Cardiac muscle cell (in vitro differentiated cells and primary cell): ENCODE results near the gene EPB41L2. TPM values are rescaled to one million over a fixed set of nuclear protein-coding genes. Genes with fewer than 3 reads are reported as not detected.
"Not testable (repeated sequence)": the region's sequence is repeated elsewhere in the genome, so short reads cannot be mapped to it uniquely, and the experiment has no call there.

ENCODE experiments used
- DNase-seq, 2 donors: peaks; one replicate each; pipeline versions ENCODE4 v3.0.0 to v3.0.0-alpha.2; 2010 to 2017; ENCODE audit warnings: low read depth in 1 of 2, low spot score in 1 of 2
- H3K27ac ChIP-seq: fragments of 200-600 bp; sonication (generic); 2 replicates; pipeline ENCODE4 v1.5.1; 2016
- H3K27me3 ChIP-seq: fragments of 200-600 bp; sonication (generic); 2 replicates; pipeline ENCODE4 v1.6.0; 2016; ENCODE audit warnings: control low read depth
- H3K36me3 ChIP-seq: fragments of 200-600 bp; sonication (generic); 2 replicates; pipeline ENCODE4 v1.5.1; 2016; ENCODE audit warnings: control low read depth
- H3K4me1 ChIP-seq: fragments of 200-600 bp; sonication (generic); 2 replicates; pipeline ENCODE4 v1.8.1; 2017; ENCODE audit warnings: low read depth, mild to moderate bottlenecking, mixed run types
- H3K4me3 ChIP-seq: fragments of 200-600 bp; sonication (generic); 2 replicates; pipeline ENCODE4 v1.5.1; 2016; ENCODE audit warnings: mild to moderate bottlenecking
- H3K9me3 ChIP-seq: fragments of 200-600 bp; sonication (generic); 2 replicates; pipeline ENCODE4 v1.5.1; 2017; ENCODE audit warnings: low read depth, mild to moderate bottlenecking, control low read depth
- polyA plus RNA-seq: library from polyadenylated mRNA; unstranded; fragments of >200 nt; fragmentation: Nextera tagmentation; extraction: Ambion mirVana; gene quantifications from 2 replicates; pipeline ENCODE4 v1.2.1, GENCODE V29; 2016
- total RNA-seq: library from RNA; depleted of rRNA; stranded (reverse); fragments of >200 nt; gene quantifications from 2 replicates; pipeline ENCODE4 v1.2.3, GENCODE V29; 2016
- TF ChIP-seq, protein P1 (sequence below): IDR thresholded peaks from 2 replicates; pipeline ENCODE4 v1.5.1; 2012; ENCODE audit warnings: low read depth, mild to moderate bottlenecking, low read length

Gene EPB41L2
- total and polyA plus RNA-seq, 2 experiments from 2014 or later: 11.0 to 24.0 TPM

DNA sequence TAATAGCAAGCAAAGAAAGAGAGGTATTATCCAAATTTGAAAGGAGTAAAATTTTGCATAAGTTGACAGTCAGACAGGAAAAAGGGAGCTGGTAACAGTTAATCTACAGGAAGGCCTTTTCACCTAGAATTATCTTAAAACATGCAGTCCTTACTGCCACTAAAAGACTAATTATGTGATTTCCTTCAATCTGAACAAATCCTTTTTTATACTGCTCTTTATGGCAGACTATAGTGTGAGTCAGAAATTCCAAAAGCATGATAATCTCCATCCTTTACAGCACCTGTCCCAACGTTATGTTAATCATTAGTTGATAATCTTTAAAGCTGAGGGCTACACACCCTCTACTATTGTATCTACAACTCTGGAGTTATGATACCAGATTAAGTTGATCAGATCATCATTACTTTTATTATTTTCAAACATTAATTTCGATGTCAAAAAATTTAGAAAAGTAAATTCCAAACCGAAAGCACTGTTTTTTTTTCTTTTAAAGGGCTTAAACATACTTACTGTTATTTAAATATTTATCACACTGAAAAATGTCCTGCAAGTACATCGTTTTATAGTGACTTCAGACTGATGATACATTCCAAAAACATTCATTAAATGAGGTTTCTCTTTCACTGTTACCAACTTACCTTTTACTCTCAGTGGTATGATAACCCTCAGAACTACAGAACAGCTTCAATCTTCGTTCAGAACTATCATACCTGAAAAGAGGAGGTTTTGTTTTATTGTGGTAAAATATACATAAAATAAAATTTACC is 39.1 kb upstream of the EPB41L2 start:
- H3K9me3 ChIP-seq: no peaks in the 10 kb centered on the region
- DNase-seq: no peak
- H3K4me1 ChIP-seq: no peaks in the 10 kb centered on the region
- no peak overlapping the region for H3K4me3 ChIP-seq
- H3K36me3 ChIP-seq: no peaks in the 10 kb centered on the region
- H3K27me3 ChIP-seq: no peaks in the 10 kb centered on the region
- H3K27ac ChIP-seq: no peak overlapping the region
- TF ChIP-seq, protein P1, sequence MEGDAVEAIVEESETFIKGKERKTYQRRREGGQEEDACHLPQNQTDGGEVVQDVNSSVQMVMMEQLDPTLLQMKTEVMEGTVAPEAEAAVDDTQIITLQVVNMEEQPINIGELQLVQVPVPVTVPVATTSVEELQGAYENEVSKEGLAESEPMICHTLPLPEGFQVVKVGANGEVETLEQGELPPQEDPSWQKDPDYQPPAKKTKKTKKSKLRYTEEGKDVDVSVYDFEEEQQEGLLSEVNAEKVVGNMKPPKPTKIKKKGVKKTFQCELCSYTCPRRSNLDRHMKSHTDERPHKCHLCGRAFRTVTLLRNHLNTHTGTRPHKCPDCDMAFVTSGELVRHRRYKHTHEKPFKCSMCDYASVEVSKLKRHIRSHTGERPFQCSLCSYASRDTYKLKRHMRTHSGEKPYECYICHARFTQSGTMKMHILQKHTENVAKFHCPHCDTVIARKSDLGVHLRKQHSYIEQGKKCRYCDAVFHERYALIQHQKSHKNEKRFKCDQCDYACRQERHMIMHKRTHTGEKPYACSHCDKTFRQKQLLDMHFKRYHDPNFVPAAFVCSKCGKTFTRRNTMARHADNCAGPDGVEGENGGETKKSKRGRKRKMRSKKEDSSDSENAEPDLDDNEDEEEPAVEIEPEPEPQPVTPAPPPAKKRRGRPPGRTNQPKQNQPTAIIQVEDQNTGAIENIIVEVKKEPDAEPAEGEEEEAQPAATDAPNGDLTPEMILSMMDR: no peak

DNA sequence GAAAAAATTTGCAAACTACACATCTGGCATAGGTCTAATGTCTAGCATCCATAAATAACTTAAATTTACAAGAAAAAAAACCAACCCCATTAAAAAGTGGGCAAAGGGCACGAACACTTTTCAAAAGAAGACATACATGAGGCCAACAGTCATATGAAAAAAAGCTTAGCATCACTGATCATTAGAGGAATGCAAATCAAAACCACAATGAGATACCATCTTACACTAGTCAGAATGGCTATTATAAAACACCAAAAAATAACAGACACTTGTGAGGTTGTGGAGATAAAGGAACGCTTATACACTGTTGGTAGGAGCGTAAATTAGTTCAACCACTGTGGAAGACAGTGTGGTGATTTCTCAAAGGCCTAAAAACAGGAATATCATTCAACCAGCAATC is 33.7 kb upstream of the EPB41L2 start:
- H3K27me3 ChIP-seq: no peaks in the 10 kb centered on the region
- H3K4me3 ChIP-seq: no peak overlapping the region
- H3K36me3 ChIP-seq: no peaks in the 10 kb centered on the region
- TF ChIP-seq, protein P1: no peak
- no peak for DNase-seq
- no peak overlapping the region for H3K27ac ChIP-seq
- no peaks in the 10 kb centered on the region for H3K4me1 ChIP-seq
- no peaks in the 10 kb centered on the region for H3K9me3 ChIP-seq

DNA sequence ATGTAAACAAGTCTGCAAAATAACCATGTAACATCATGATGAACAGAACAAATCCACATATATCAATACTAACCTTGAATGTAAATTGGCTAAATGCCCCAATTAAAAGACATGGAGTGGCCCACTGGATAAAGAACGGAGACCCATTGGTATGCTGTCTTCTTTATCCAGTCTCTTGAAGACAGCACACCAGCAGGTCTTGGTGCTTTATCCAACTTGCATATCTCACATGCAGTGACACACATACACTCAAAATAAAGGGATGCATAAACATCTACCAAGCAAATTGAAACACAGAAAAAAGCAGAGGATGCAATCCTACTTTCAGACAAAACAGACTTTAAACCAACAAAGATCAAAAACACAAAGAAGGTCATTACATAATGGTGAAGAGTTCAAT is 30.3 kb upstream of the EPB41L2 start:
- Histone ChIP-seq H3K4me1 (no peaks in the 10 kb centered on the region), H3K9me3 (no peaks in the 10 kb centered on the region), H3K36me3 (no peaks in the 10 kb centered on the region), H3K27ac (no peak overlapping the region), H3K4me3 (no peak overlapping the region), H3K27me3 (no peaks in the 10 kb centered on the region)
- no peak for DNase-seq
- TF ChIP-seq, protein P1: no peak

DNA sequence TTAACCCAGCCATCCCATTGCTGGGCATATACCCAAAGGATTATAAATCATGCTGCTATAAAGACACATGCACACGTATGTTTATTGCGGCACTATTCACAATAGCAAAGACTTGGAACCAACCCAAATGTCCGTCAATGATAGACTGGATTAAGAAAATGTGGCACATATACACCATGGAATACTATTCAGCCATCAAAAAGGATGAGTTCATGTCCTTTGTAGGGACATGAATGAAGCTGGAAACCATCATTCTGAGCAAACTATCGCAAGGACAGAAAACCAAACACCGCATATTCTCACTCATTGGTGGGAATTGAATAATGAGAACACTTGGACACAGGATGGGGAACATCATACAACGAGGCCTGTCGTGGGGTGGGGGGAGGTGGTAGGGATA is 28.9 kb upstream of the EPB41L2 start:
- not testable (repeated sequence) for H3K36me3 ChIP-seq, H3K27ac ChIP-seq, H3K4me3 ChIP-seq, H3K4me1 ChIP-seq, H3K27me3 ChIP-seq, DNase-seq, H3K9me3 ChIP-seq

DNA sequence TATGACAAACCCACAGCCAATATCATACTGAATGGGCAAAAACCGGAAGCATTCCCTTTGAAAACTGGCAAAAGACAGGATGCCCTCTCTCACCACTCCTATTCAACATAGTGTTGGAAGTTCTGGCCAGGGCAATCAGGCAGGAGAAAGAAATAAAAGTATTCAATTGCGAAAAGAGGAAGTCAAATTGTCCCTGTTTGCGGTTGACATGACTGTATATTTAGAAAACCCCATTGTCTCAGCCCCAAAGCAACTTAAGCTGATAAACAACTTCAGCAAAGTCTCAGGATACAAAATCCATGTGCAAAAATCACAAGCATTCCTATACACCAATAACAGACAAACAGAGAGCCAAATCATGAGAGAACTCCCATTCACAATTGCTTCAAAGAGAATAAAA is 27.3 kb upstream of the EPB41L2 start:
- H3K36me3 ChIP-seq, H3K27ac ChIP-seq, H3K27me3 ChIP-seq, DNase-seq, H3K9me3 ChIP-seq, H3K4me3 ChIP-seq, H3K4me1 ChIP-seq: not testable (repeated sequence)

DNA sequence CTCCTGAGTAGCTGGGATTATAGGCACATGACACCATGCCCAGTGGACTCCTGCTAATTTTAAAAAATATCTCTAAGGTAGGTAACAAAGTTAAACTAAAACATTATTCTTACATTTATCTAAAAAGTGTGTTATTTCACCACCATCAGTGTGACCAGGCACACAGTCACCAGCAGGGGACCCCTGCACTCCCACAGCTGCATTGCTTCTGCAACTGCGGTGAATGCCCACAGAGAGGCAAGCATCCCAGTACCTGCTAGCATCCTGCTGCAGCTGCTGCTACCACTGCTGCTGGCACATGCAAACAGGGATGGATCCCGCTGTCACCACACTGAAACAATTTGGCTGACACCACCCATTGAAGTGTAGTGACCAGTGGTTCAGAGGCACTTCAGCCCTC is 21.9 kb upstream of the EPB41L2 start:
- H3K4me3 ChIP-seq: no peak overlapping the region
- TF ChIP-seq, protein P1: peak; percentile 11
- no peak overlapping the region for H3K27ac ChIP-seq
- no peaks in the 10 kb centered on the region for H3K4me1 ChIP-seq
- H3K36me3 ChIP-seq: no peaks in the 10 kb centered on the region
- no peaks in the 10 kb centered on the region for H3K27me3 ChIP-seq
- DNase-seq: no peak
- no peaks in the 10 kb centered on the region for H3K9me3 ChIP-seq
